ENCODE results near the gene PCSK4. TPM values are rescaled to one million over a fixed set of nuclear protein-coding genes. Genes with fewer than 3 reads are reported as not detected.

The PCSK4 gene
- total RNA-seq, 4 donors from 2014 or later, result 2.8 to 10.4 (median 6.3) TPM

DNA sequence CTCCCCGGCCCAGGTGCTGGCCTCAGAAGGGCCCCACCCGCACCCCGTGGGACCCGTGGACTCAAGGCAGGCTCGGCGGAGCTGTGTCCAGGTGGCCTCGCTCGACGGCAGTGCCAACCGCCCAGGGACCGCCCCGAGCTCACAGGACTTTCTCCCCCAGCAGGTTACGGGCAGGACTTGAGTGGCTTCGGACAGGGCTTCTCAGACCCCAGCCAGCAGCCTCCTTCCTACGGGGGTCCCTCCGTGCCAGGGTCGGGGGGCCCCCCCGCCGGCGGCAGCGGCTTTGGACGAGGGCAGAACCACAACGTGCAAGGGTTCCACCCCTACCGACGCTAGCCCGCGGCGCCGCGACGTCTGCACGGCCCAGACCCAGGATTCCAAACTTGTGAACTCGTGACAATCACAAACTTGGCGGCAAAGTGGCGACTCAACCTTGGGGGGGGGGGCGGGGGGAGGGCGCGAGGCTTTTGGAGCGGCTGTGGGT, 55.5 kb downstream of the PCSK4 start:
- intact Hi-C loops (cut with DNase I), result no loop called here
- Histone ChIP-seq H3K36me3 (peaks cover 46 to 52% of the 10 kb centered on the region in 2 donors), H3K27ac (no peak overlapping the region), H3K27me3 (no peaks in the 10 kb centered on the region), H3K4me3 (replicated peaks in 1 of 3) (no peak overlapping the region), H3K9me3 (no peaks in the 10 kb centered on the region), H3K4me1 (peaks cover 9% of the 10 kb centered on the region in 2 donors)
- TF ChIP-seq, protein P1, sequence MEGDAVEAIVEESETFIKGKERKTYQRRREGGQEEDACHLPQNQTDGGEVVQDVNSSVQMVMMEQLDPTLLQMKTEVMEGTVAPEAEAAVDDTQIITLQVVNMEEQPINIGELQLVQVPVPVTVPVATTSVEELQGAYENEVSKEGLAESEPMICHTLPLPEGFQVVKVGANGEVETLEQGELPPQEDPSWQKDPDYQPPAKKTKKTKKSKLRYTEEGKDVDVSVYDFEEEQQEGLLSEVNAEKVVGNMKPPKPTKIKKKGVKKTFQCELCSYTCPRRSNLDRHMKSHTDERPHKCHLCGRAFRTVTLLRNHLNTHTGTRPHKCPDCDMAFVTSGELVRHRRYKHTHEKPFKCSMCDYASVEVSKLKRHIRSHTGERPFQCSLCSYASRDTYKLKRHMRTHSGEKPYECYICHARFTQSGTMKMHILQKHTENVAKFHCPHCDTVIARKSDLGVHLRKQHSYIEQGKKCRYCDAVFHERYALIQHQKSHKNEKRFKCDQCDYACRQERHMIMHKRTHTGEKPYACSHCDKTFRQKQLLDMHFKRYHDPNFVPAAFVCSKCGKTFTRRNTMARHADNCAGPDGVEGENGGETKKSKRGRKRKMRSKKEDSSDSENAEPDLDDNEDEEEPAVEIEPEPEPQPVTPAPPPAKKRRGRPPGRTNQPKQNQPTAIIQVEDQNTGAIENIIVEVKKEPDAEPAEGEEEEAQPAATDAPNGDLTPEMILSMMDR (IDR thresholded peaks at IDR 0.05), result no peak
- TF ChIP-seq POLR2A (IDR thresholded peaks at IDR 0.05), result no peak
- WGBS, 2 donors, result 90 to 93% methylated on average over 20 to 37 of the region's 39 CpGs
- DNase-seq, result no peak

DNA sequence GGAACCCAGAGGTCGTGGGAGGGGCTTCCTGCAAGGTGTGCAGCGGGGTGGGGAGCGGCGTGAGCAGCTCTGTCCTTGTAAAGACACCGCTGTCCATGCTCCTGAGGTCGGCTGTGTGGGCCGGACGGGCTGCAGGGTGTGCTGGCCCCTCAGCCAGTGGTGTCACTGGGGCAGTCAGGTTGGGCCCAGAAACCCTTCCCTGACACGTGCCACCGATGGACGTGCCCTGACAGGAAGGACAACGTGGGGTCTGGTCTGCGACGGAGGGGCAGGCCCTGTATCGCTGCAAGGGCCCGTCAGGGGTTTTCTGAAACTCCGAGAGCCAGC, 56.1 kb downstream of the PCSK4 start:
- no peak for TF ChIP-seq POLR2A (IDR thresholded peaks at IDR 0.05)
- TF ChIP-seq, protein P1 (IDR thresholded peaks at IDR 0.05), result no peak
- DNase-seq, result no peak
- Histone ChIP-seq H3K27ac (no peak overlapping the region), H3K27me3 (no peaks in the 10 kb centered on the region), H3K36me3 (peaks cover 51 to 56% of the 10 kb centered on the region in 2 donors), H3K4me3 (replicated peaks in 1 of 3) (no peak overlapping the region), H3K9me3 (no peaks in the 10 kb centered on the region), H3K4me1 (peaks cover 2 to 4% of the 10 kb centered on the region in 2 donors)
- WGBS, 2 donors, result 92 to 100% methylated on average over 12 to 17 of the region's 17 CpGs
- intact Hi-C loops (cut with DNase I), result no loop called here

DNA sequence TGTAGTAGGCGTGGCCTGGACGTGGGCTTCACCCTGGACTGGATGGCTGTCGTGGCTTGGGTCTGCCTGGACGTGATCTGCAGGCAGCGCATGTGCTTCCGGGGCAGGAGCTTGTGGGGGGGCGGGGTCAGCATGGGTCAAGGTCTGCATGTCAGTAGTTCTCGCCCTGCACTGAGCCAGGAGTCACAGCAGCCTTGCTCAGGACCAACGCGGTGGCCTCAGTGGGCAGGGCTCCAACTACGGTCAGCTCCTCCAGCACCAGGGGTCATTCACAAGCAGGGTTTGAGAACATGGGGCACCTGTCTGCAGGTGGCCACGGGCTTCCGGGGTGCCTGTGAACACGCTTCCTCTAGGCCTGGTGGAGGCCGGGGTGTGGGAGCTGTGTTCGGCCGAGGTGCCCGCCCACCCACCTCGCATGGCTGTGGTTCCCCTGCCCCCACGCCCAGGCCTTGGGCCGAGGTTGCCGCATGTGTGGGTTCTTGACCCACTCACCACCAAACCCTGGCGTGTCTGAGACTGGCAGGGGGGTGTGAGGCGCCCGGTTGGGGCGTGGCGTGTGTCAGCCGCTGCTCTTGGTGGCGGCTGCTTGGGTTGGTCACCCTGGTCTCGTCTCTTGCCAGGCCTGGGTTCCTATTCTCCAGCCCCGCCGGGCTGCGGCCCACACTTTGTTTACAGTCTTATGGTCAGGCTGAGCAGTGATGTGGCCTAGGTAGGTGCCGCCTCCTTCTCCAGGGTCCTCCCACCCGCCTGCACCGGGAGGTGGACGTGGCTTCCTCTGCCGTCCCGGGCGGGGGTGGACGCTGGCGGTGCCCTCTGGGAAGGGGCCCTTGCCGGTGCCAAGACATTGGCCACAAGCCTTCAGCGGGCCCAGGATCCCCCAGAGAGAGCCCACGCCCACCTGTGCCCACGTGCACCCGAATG, 56.8 kb downstream of the PCSK4 start:
- peaks cover 0 to 4% of the 10 kb centered on the region in 2 donors for H3K4me1 ChIP-seq
- peaks cover 56 to 60% of the 10 kb centered on the region in 2 donors for H3K36me3 ChIP-seq
- TF ChIP-seq, protein P1 (IDR thresholded peaks at IDR 0.05), result no peak
- TF ChIP-seq POLR2A (IDR thresholded peaks at IDR 0.05), result no peak
- WGBS, 2 donors, result 90 to 92% methylated on average over 14 to 28 of the region's 47 CpGs
- intact Hi-C loops (cut with DNase I), result no loop called here
- no peak overlapping the region for H3K4me3 ChIP-seq (replicated peaks in 1 of 3)
- H3K27ac ChIP-seq, result no peak overlapping the region
- H3K9me3 ChIP-seq, result no peaks in the 10 kb centered on the region
- DNase-seq, result no peak
- H3K27me3 ChIP-seq, result no peaks in the 10 kb centered on the region

GRCh38 chr19:1432507-1432887, 57.7 kb downstream of the PCSK4 start:
- 94 to 96% methylated on average over 16 of the region's 16 CpGs for whole genome bisulfite sequencing, 2 donors
- intact Hi-C loops (cut with DNase I), result no loop called here
- no peaks in the 10 kb centered on the region for H3K4me1 ChIP-seq
- TF ChIP-seq POLR2A (IDR thresholded peaks at IDR 0.05), result no peak
- TF ChIP-seq, protein P1 (IDR thresholded peaks at IDR 0.05), result no peak
- H3K36me3 ChIP-seq, result peaks cover 56 to 62% of the 10 kb centered on the region in 2 donors
- H3K9me3 ChIP-seq, result no peaks in the 10 kb centered on the region
- no peak overlapping the region for H3K27ac ChIP-seq
- no peaks in the 10 kb centered on the region for H3K27me3 ChIP-seq
- no peak overlapping the region for H3K4me3 ChIP-seq (replicated peaks in 1 of 3)
- no peak for DNase-seq
